GM21528 (cell line): ENCODE measurements around the gene XYLT2.
A peak's percentile ranks its signal among the peaks of the same experiment; 100 is the strongest.
"Not testable (repeated sequence)": the region's sequence is repeated elsewhere in the genome, so short reads cannot be mapped to it uniquely, and the experiment has no call there.

ENCODE experiments used
- ATAC-seq: cut with Tn5 transposase; IDR thresholded peaks from one replicate; pipeline ENCODE4 v1.9.1; 2021; ENCODE audit warnings: mild to moderate bottlenecking, moderate library complexity; ENCODE audit not compliant: unreplicated experiment, low FRiP score

The XYLT2 gene

DNA sequence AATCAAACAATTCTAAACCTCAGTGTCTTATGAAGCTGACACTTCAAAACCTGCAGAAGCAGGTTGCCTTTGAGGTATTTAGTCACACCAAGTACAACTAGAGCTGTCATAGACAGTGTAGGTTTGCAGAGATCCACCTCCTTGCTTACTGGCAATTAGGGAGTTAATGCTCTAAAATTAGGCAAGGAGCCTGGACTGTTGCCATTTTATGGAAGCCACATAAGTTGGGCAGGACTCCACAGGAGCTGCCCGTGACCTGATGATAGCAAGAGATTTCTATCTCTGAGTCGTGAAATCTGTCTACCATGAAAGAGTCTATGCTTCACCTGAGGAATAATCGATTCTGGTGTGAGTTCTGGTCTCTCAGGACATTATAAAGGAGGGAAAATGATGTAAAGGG, 36.0 kb downstream of the XYLT2 start:
- ATAC-seq: no peak

- no peak for ATAC-seq
These were observed 37.0 kb downstream of the XYLT2 start for GRCh38 chr17:50382931-50383330.

- ATAC-seq: no peak
These were observed 40.6 kb downstream of the XYLT2 start for GRCh38 chr17:50386510-50386909.

GRCh38 chr17:50388728-50389127, 42.8 kb downstream of the XYLT2 start:
- ATAC-seq: no peak

DNA sequence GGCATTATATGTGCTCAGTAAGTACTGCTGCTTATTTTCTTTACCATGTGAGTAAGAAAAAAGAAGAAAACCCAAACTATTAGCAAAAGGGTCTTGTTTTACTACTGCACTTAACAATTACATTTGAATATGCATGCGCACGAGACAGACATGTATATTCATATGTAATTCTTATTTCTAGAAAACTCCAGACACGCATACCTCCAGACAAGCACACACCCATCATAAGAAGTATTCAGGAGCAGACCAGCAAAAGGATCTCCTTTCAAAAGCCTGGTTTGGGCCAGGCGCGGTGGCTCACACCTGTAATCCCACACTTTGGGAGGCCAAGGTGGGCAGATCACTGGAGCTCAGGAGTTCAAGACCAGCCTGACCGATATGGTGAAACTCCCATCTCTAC, 43.6 kb downstream of the XYLT2 start:
- no peak for ATAC-seq

- ATAC-seq: no peak
These were observed 46.7 kb downstream of the XYLT2 start for GRCh38 chr17:50392621-50393020.

DNA sequence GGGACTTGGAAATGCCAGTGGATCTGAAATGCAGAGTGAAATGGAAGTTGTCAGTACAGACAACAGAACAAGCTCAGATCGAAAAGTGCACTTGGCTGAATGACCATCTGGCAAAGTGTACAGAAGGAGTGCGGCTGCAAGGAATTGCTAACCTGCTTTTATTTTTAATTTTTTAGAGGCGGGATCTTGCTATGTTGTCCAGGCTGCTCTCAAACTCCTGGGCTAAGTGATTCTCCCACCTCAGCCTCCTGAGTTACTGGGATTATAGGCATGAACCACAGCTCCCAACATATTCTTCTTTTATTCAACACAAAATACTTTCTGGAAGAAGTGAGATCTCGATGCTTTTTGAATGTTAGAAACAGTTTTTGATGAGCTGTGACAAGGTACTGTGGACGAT, 47.8 kb downstream of the XYLT2 start:
- ATAC-seq: no peak

DNA sequence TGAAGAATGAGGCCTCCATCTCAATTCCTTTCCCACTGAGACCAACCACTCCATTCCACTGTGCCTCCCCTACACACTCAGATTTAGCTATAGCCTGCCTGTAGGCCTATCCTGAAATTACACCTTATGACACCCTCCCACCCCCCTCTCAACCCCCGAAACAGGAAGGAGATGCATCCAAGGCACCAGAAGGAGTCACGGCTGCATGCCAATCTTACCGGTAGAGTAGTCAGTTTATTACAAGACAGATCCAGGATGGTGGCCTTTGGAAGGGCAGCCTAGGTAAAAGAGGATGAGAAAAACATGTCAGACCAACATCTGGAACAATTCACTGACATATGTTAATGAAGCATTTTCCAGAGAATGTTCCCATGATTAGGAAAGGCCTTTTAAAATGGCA, 48.8 kb downstream of the XYLT2 start:
- ATAC-seq: no peak

DNA sequence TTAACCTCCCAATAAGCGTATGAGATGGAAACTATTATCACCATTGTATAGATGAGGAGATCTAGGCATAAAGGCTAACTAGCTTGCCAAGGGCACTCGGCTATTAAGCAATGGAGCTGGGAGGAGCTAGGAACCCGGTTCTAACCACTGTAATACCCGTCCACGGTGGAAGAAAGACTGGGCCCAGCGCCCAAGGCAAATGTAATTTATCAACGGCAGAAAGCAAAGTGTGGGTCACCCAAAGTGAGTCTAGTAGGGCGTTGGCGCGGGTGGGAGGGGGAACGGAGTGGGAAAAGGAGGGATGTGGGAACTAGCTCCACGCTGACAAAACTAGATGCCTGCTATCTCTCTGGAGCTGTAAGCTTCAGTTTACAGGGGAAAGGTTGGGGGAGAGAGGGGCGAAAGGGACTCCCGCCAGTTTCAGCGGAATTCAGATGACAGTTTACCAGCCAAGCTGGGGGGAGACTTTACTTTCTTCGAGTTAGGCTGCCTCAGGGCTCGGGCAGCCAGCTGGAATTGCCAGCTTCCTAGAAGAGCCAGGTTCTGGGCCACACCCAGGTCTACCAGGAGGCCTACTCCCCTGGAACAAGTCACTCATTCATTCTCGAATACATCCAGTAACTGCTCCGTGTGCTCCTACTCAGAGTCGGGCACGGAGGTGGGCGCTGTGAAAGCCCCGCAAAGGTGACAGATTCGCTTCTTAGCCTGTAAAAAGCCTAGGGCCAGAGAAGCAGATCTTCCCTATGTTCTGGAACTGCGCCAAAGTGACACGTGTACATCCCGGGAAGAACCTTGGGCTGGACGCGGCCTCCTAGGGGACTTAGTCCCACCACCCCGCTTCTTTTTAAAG, 50.6 kb downstream of the XYLT2 start:
- peak; percentile 16 for ATAC-seq

GRCh38 chr17:50397111-50397918, 51.4 kb downstream of the XYLT2 start, which contains the start of gene LRRC59:
LRRC59 (minus strand) TSS chr17:50397523; CDS start chr17:50397317, 206 bp downstream.
- peak; percentile 90 for ATAC-seq

GRCh38 chr17:50397919-50398285, 52.0 kb downstream of the XYLT2 start:
- ATAC-seq: no peak

- not testable (repeated sequence) for ATAC-seq
These were observed 52.7 kb downstream of the XYLT2 start for GRCh38 chr17:50398672-50399071.

DNA sequence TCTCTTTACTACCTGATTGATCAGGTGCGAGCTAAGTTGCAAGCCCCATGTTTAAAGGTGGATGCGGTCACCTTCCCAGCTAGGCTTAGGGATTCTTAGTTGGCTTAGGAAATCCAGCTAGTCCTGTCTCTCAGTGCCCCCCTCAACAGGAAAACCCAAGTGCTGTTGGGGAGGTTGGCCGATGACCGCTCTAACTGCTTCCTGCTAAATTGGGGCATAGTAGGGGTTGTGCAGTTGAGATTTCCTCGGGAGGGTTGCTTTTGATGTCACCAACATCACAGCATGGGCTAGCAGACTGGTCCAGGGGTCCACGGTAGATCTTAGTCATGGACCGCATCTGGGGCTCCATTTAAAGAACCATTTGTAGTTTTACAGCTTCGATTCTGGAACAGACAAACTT, 53.7 kb downstream of the XYLT2 start:
- not testable (repeated sequence) for ATAC-seq

DNA sequence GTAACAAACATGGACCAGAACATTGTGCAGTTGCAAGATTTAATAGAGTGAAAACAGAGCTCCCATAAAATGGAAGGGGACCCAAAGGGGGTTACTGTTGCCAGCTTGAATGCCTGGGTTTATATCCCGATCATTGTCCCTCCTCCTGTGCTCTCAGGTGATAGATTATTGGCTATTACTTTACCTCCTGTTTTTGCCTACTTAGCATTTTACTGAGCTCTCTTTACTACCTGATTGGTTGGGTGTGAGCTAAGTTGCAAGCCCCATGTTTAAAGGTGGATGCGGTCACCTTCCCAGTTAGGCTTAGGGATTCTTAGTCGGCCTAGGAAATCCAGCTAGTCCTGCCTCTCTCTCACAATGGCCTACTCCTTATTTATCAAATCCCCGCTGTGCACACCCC, 59.4 kb downstream of the XYLT2 start:
- not testable (repeated sequence) for ATAC-seq

DNA sequence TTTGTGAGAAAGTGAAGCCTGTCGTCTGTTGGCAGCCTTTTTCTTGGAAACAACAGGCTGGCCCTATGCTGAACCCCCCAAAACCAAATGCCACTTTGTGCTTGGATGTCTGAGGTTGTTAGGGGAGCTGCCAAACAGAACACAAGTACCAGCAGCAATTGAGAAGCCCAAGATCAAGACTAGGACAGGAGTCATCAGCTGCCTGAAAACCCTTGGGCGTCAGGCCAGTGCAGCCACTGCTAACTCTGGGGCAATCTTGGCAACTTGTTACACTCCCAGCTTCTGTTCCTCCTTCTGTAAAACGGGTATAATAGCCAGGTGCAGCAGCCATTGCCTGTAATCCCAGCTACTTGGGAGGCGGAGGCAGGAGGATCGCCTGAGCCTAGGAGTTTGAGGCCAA, 60.7 kb downstream of the XYLT2 start:
- ATAC-seq: no peak

DNA sequence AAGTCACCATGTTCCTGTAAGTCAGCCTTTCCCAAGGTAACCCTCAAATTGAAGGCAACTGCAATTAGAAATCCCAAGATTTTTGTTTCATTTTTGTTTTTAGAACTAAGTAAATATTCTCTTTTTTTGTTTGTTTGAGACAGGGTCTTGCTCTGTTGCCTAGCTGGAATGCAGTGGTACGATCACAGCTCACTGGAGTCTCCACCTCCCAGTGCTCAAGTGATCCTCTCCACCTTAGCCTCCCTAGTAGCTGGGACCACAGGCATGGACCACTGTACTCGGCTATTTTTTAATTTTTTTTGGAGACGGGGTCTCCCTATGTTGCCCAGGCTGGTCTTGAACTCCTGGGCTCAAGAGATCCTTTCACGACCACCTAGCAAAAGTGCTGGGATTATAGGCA, 62.0 kb downstream of the XYLT2 start:
- no peak for ATAC-seq
